H9 (cell line): ENCODE data around the gene EXO1. TPM values are rescaled to one million over a fixed set of nuclear protein-coding genes. Genes with fewer than 3 reads are reported as not detected.

ENCODE experiments used
- DNase-seq: peaks from one replicate; pipeline ENCODE4 v3.0.0-alpha.2; 2017
- H2AFZ ChIP-seq: one replicate; pipeline ENCODE4 v1.6.1; 2013; ENCODE audit warnings: mild to moderate bottlenecking, low read length, control low read depth, moderate library complexity
- H2AK5ac ChIP-seq: 2 replicates; pipeline ENCODE4 v1.6.1; 2013; ENCODE audit warnings: low read length, control low read depth, mixed read lengths; ENCODE audit not compliant: insufficient read length
- H2BK120ac ChIP-seq: one replicate; pipeline ENCODE4 v1.6.1; 2013; ENCODE audit warnings: low read depth, mild to moderate bottlenecking, low read length, control low read depth, inconsistent platforms; ENCODE audit not compliant: poor library complexity, severe bottlenecking
- H2BK12ac ChIP-seq: 2 replicates; pipeline ENCODE4 v1.6.1; 2013; ENCODE audit warnings: low read length, control low read depth, mixed read lengths, low read depth; ENCODE audit not compliant: insufficient read length
- H2BK15ac ChIP-seq: 2 replicates; pipeline ENCODE4 v1.6.1; 2013; ENCODE audit warnings: low read depth, low read length, control low read depth
- H2BK20ac ChIP-seq: one replicate; pipeline ENCODE4 v1.6.1; 2013; ENCODE audit warnings: low read depth, mild to moderate bottlenecking, low read length, control low read depth, inconsistent platforms; ENCODE audit not compliant: poor library complexity, severe bottlenecking
- H2BK5ac ChIP-seq: 2 replicates; pipeline ENCODE4 v1.6.1; 2013; ENCODE audit warnings: low read length, control low read depth, mixed read lengths; ENCODE audit not compliant: insufficient read length
- H3K14ac ChIP-seq: 2 replicates; pipeline ENCODE4 v1.6.1; 2013; ENCODE audit warnings: low read length, control low read depth; ENCODE audit not compliant: insufficient read depth
- H3K18ac ChIP-seq: 2 replicates; pipeline ENCODE4 v1.6.1; 2013; ENCODE audit warnings: low read depth, mild to moderate bottlenecking, mixed read lengths, low read length, control low read depth; ENCODE audit not compliant: insufficient read length
- H3K23ac ChIP-seq: 2 replicates; pipeline ENCODE4 v1.6.1; 2013; ENCODE audit warnings: low read length, control low read depth, mixed read lengths, low read depth; ENCODE audit not compliant: insufficient read length
- H3K23me2 ChIP-seq: 2 replicates; pipeline ENCODE4 v1.6.1; 2013; ENCODE audit warnings: low read depth, mild to moderate bottlenecking, mixed read lengths, low read length, control low read depth; ENCODE audit not compliant: insufficient read length, poor library complexity, severe bottlenecking
- H3K27ac ChIP-seq: 2 replicates; pipeline ENCODE4 v1.5.1; 2013; ENCODE audit warnings: low read length, control low read depth, mixed read lengths, low read depth; ENCODE audit not compliant: insufficient read length
- H3K27me3 ChIP-seq: 2 replicates; pipeline ENCODE4 v1.6.1; 2013; ENCODE audit warnings: low read length, control low read depth, inconsistent platforms; ENCODE audit not compliant: insufficient read depth
- H3K4ac ChIP-seq: 2 replicates; pipeline ENCODE4 v1.6.1; 2013; ENCODE audit warnings: low read depth, mild to moderate bottlenecking, control low read depth, inconsistent platforms, low read length, moderate library complexity
- H3K4me1 ChIP-seq: 2 replicates; pipeline ENCODE4 v1.6.1; 2013; ENCODE audit warnings: low read length, control low read depth, inconsistent platforms; ENCODE audit not compliant: insufficient read depth
- H3K4me2 ChIP-seq: 2 replicates; pipeline ENCODE4 v1.6.1; 2013; ENCODE audit warnings: low read length, control low read depth, mixed read lengths; ENCODE audit not compliant: insufficient read length, insufficient read depth
- H3K56ac ChIP-seq: 2 replicates; pipeline ENCODE4 v1.6.1; 2013; ENCODE audit warnings: low read depth, mild to moderate bottlenecking, mixed read lengths, low read length, control low read depth; ENCODE audit not compliant: insufficient read length
- H3K79me1 ChIP-seq: 2 replicates; pipeline ENCODE4 v1.6.1; 2013; ENCODE audit warnings: low read depth, mild to moderate bottlenecking, moderate library complexity, low read length, control low read depth, inconsistent platforms; ENCODE audit not compliant: insufficient read depth, poor library complexity, severe bottlenecking
- H3K79me2 ChIP-seq: 2 replicates; pipeline ENCODE4 v1.6.1; 2013; ENCODE audit warnings: low read length, control low read depth, inconsistent platforms; ENCODE audit not compliant: insufficient read depth
- H3K9ac ChIP-seq: 2 replicates; pipeline ENCODE4 v1.6.1; 2013; ENCODE audit warnings: low read length, control low read depth, mixed read lengths; ENCODE audit not compliant: insufficient read length; ENCODE audit errors: extremely low read depth
- H3K9me3 ChIP-seq: one replicate; pipeline ENCODE4 v1.6.1; 2013; ENCODE audit warnings: low read depth, low read length, inconsistent platforms; ENCODE audit not compliant: control insufficient read depth
- H3T11ph ChIP-seq: one replicate; pipeline ENCODE4 v1.6.1; 2013; ENCODE audit warnings: mild to moderate bottlenecking, low read length, control low read depth, inconsistent platforms
- H4K20me1 ChIP-seq: one replicate; pipeline ENCODE4 v1.6.1; 2013; ENCODE audit not compliant: control insufficient read depth, insufficient read length, insufficient read depth
- H4K5ac ChIP-seq: 2 replicates; pipeline ENCODE4 v1.6.1; 2013; ENCODE audit warnings: low read depth, mild to moderate bottlenecking, mixed read lengths, low read length, control low read depth; ENCODE audit not compliant: insufficient read length
- H4K8ac ChIP-seq: replicated peaks from 2 replicates; pipeline ENCODE4 v1.6.1; 2013; ENCODE audit warnings: low read length, control low read depth, mixed read lengths, low read depth; ENCODE audit not compliant: insufficient read length
- H4K91ac ChIP-seq: 2 replicates; pipeline ENCODE4 v1.6.1; 2013; ENCODE audit warnings: low read depth, mild to moderate bottlenecking, moderate library complexity, mixed read lengths, low read length, control low read depth; ENCODE audit not compliant: insufficient read length
- H3K27ac Mint-ChIP-seq, 3 experiments: 2 replicates in 2 of 3; 3 replicates in 1 of 3; pipeline ENCODE4 v1.8.0; 2020 to 2021; ENCODE audit warnings: mixed read lengths in 3 of 3, mild to moderate bottlenecking in 1 of 3, moderate library complexity in 1 of 3
- H3K27me3 Mint-ChIP-seq: 2 replicates; pipeline ENCODE4 v1.8.0; 2021; ENCODE audit warnings: low read depth, mild to moderate bottlenecking, moderate library complexity, mixed read lengths
- H3K36me3 Mint-ChIP-seq, 3 experiments: 2 replicates in 2 of 3; 3 replicates in 1 of 3; pipeline ENCODE4 v1.8.0; 2020 to 2021; ENCODE audit warnings: low read depth in 3 of 3, mixed read lengths in 3 of 3; ENCODE audit not compliant: insufficient read depth in 1 of 3
- H3K4me1 Mint-ChIP-seq, 2 experiments: 2 replicates each; pipeline ENCODE4 v1.8.0; 2020; ENCODE audit warnings: mixed read lengths in 2 of 2
- H3K4me3 Mint-ChIP-seq, 2 experiments: 2 replicates in 1 of 2; 3 replicates in 1 of 2; pipeline ENCODE4 v1.8.0; 2020 to 2021; ENCODE audit warnings: mild to moderate bottlenecking in 2 of 2, mixed read lengths in 2 of 2, moderate library complexity in 1 of 2
- H3K9me3 Mint-ChIP-seq, 2 experiments: 2 replicates in 1 of 2; 3 replicates in 1 of 2; pipeline ENCODE4 v1.8.0; 2020; ENCODE audit warnings: mild to moderate bottlenecking in 2 of 2, mixed read lengths in 2 of 2, moderate library complexity in 1 of 2
- CTCF ChIP-seq: fragments of 200-600 bp; sonication (generic); conservative IDR thresholded peaks from 3 replicates; pipeline ENCODE4 v1.8.0; 2021; ENCODE audit warnings: antibody characterized with exemption, mild to moderate bottlenecking
- WGBS: extraction: QIAGEN DNeasy Blood & Tissue Kit; methylation state at CpG from one replicate; pipeline ENCODE4 v1.1.7; 2013; ENCODE audit warnings: missing lambda C conversion rate, low lambda C conversion rate, mixed read lengths; ENCODE audit not compliant: insufficient read length; ENCODE audit errors: extremely low coverage; 5-methylcytosine and 5-hydroxymethylcytosine counted together
- total RNA-seq: library from RNA; stranded (reverse); gene quantifications from 2 replicates; pipeline ENCODE4 v1.2.1, GENCODE V29; 2021

Gene EXO1
- total RNA-seq, 1 experiment from 2014 or later, result 43.2 TPM

GRCh38 chr1:241817956-241818612 is 29.9 kb upstream of the EXO1 start:
- TF ChIP-seq CTCF, result no peak
- H4K20me1 ChIP-seq, result no peaks in the 10 kb centered on the region
- H3K9ac ChIP-seq, result no peak overlapping the region
- no peak overlapping the region for H4K5ac ChIP-seq
- no peaks in the 10 kb centered on the region for H3K23me2 ChIP-seq
- H2BK12ac ChIP-seq, result no peak overlapping the region
- Mint-ChIP-seq H3K36me3 (no peaks in the 10 kb centered on the region), H3K27me3 (no peaks in the 10 kb centered on the region), H3K27ac (no peak overlapping the region), H3K4me3 (no peak overlapping the region), H3K4me1 (no peaks in the 10 kb centered on the region), H3K9me3 (no peaks in the 10 kb centered on the region)
- no peaks in the 10 kb centered on the region for H3K79me1 ChIP-seq
- H2AK5ac ChIP-seq, result no peak overlapping the region
- H3K14ac ChIP-seq, result no peak overlapping the region
- no peak overlapping the region for H3K4ac ChIP-seq
- no CpG with 5 or more reads among the region's 3 CpGs for WGBS
- no peak overlapping the region for H2BK15ac ChIP-seq
- no peak overlapping the region for H4K8ac ChIP-seq
- H3K18ac ChIP-seq, result no peak overlapping the region
- no peak for DNase-seq
- no peak overlapping the region for H2BK5ac ChIP-seq
- no peak overlapping the region for H2BK20ac ChIP-seq
- H3T11ph ChIP-seq, result no peak overlapping the region
- H3K23ac ChIP-seq, result no peak overlapping the region
- H2BK120ac ChIP-seq, result no peak overlapping the region
- no peak overlapping the region for H3K4me2 ChIP-seq
- no peaks in the 10 kb centered on the region for H3K9me3 ChIP-seq
- no peak overlapping the region for H2AFZ ChIP-seq
- H4K91ac ChIP-seq, result no peak overlapping the region
- no peaks in the 10 kb centered on the region for H3K27me3 ChIP-seq
- H3K79me2 ChIP-seq, result no peaks in the 10 kb centered on the region
- no peak overlapping the region for H3K27ac ChIP-seq
- H3K56ac ChIP-seq, result no peak overlapping the region
- H3K4me1 ChIP-seq, result no peaks in the 10 kb centered on the region
